ENCODE measurements around the gene CEP20.
A peak's percentile ranks its signal among the peaks of the same experiment; 100 is the strongest.

Gene CEP20

DNA sequence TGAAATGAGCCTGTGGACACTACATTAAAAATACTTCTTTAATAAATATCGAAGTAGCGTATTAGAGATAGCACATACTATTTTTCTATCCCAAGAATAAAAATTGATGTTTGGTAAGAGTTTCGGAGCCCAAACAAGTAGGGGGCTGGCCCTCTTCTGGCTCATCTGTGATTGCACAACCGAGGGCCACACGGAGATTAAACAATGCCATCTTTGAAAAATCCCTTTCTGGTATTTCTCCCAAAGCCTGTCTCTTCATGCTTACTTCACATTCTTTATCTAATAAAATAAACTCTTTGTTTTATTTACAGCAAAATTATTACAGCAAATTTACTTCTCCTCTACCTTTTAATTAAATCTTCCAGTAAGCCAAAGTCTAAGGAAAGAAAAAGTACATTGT, 22.0 kb downstream of the CEP20 start:
- H3K4me1 Mint-ChIP-seq: no peaks in the 10 kb centered on the region
- no peak overlapping the region for H3K4me3 Mint-ChIP-seq
- H3K9me3 Mint-ChIP-seq: no peaks in the 10 kb centered on the region
- DNase-seq (ENCODE audit: low spot score in 2 of 2): no peak
- no peak overlapping the region for H3K27ac Mint-ChIP-seq (ENCODE audit: low read depth)
- ATAC-seq (replicated peaks; ENCODE audit: extremely low read depth, poor library complexity, severe bottlenecking): no peak
- H3K27me3 Mint-ChIP-seq: no peaks in the 10 kb centered on the region
- peaks cover 41% of the 10 kb centered on the region for H3K36me3 Mint-ChIP-seq (ENCODE audit: insufficient read depth)

DNA sequence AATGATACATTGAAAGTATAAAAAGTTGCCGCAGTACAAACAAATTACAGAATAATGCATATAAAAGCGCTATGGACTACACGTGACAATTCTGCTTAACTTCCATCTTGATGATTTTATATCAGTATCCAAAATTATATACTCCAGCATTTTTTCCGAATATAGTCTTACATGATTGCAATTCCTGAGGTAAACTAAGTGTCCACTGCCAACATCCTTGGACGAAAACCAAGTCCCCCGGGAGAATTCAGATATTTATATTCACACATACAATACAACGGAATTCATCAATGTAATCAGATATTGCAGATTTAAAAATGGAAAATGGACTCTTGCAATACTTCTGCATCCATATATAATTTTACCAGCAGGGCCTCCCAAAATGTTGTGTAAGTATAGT, 22.7 kb downstream of the CEP20 start:
- DNase-seq (ENCODE audit: low spot score in 2 of 2) (no peak), ATAC-seq (replicated peaks; ENCODE audit: extremely low read depth, poor library complexity, severe bottlenecking) (no peak)
- Mint-ChIP-seq H3K36me3 (ENCODE audit: insufficient read depth) (peaks cover 36% of the 10 kb centered on the region), H3K9me3 (no peaks in the 10 kb centered on the region), H3K27ac (ENCODE audit: low read depth) (no peak overlapping the region), H3K27me3 (no peaks in the 10 kb centered on the region), H3K4me1 (no peaks in the 10 kb centered on the region), H3K4me3 (no peak overlapping the region)

DNA sequence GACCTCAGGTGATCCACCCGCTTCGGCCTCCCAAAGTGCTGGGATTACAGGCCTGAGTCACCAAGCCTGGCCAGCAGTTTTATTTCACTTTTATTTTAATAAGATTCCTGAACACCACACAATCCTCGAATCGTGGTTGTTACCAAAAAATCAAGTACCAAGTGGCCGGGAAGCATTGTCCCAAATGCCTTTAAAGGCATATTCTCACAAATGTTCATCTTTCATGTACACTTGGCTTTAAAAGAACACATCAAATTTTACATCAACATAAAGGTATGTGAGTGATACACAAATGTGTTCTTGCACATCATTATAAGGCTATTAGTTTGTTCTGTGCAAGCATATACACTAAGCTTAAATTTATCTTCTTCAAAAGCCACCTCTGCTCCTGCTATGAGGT, 23.5 kb downstream of the CEP20 start:
- Mint-ChIP-seq H3K27me3 (no peaks in the 10 kb centered on the region), H3K4me1 (no peaks in the 10 kb centered on the region), H3K27ac (ENCODE audit: low read depth) (no peak overlapping the region), H3K9me3 (no peaks in the 10 kb centered on the region), H3K36me3 (ENCODE audit: insufficient read depth) (peaks cover 28% of the 10 kb centered on the region), H3K4me3 (no peak overlapping the region)
- DNase-seq (ENCODE audit: low spot score in 2 of 2): no peak
- no peak for ATAC-seq (replicated peaks; ENCODE audit: extremely low read depth, poor library complexity, severe bottlenecking)

DNA sequence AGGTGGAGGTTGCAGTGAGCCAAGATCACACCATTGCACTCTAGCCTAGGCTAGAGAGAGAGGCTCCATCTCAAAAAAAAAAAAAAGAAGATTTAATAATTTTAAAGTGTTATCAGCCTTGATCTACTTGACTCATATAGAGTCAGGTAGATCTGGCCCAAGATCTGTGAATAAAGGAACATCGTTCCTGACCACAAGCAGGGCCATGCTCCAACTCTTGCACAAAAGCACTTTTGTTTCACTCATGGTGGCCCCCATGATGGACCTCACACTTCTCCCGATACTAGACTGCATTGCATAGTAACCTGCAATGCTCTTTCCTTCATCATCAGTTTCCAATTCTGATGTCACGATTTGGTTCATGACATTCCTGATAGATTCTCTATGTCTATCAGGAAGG, 26.4 kb downstream of the CEP20 start:
- no peak overlapping the region for H3K27ac Mint-ChIP-seq (ENCODE audit: low read depth)
- H3K27me3 Mint-ChIP-seq: peaks cover 19% of the 10 kb centered on the region
- DNase-seq (ENCODE audit: low spot score in 2 of 2) (no peak), ATAC-seq (replicated peaks; ENCODE audit: extremely low read depth, poor library complexity, severe bottlenecking) (no peak)
- peaks cover 10% of the 10 kb centered on the region for H3K36me3 Mint-ChIP-seq (ENCODE audit: insufficient read depth)
- peaks cover 6% of the 10 kb centered on the region for H3K4me1 Mint-ChIP-seq
- no peaks in the 10 kb centered on the region for H3K9me3 Mint-ChIP-seq
- no peak overlapping the region for H3K4me3 Mint-ChIP-seq

- Mint-ChIP-seq H3K4me1 (peaks cover 6% of the 10 kb centered on the region), H3K27me3 (peaks cover 42% of the 10 kb centered on the region), H3K4me3 (no peak overlapping the region), H3K36me3 (ENCODE audit: insufficient read depth) (no peaks in the 10 kb centered on the region), H3K27ac (ENCODE audit: low read depth) (no peak overlapping the region), H3K9me3 (no peaks in the 10 kb centered on the region)
- ATAC-seq (replicated peaks; ENCODE audit: extremely low read depth, poor library complexity, severe bottlenecking) (no peak), DNase-seq (ENCODE audit: low spot score in 2 of 2) (no peak)
Measured at GRCh38 chr16:15858921-15859668, 29.3 kb downstream of the CEP20 start.

- H3K27me3 Mint-ChIP-seq: peaks cover 52% of the 10 kb centered on the region
- H3K4me1 Mint-ChIP-seq: peaks cover 6% of the 10 kb centered on the region
- no peak overlapping the region for H3K27ac Mint-ChIP-seq (ENCODE audit: low read depth)
- no peaks in the 10 kb centered on the region for H3K9me3 Mint-ChIP-seq
- ATAC-seq (replicated peaks; ENCODE audit: extremely low read depth, poor library complexity, severe bottlenecking): no peak
- peak overlapping the region; percentile 39 for H3K4me3 Mint-ChIP-seq
- H3K36me3 Mint-ChIP-seq (ENCODE audit: insufficient read depth): no peaks in the 10 kb centered on the region
- no peak for DNase-seq (ENCODE audit: low spot score in 2 of 2)
Measured at GRCh38 chr16:15857724-15858560, 30.5 kb downstream of the CEP20 start.

DNA sequence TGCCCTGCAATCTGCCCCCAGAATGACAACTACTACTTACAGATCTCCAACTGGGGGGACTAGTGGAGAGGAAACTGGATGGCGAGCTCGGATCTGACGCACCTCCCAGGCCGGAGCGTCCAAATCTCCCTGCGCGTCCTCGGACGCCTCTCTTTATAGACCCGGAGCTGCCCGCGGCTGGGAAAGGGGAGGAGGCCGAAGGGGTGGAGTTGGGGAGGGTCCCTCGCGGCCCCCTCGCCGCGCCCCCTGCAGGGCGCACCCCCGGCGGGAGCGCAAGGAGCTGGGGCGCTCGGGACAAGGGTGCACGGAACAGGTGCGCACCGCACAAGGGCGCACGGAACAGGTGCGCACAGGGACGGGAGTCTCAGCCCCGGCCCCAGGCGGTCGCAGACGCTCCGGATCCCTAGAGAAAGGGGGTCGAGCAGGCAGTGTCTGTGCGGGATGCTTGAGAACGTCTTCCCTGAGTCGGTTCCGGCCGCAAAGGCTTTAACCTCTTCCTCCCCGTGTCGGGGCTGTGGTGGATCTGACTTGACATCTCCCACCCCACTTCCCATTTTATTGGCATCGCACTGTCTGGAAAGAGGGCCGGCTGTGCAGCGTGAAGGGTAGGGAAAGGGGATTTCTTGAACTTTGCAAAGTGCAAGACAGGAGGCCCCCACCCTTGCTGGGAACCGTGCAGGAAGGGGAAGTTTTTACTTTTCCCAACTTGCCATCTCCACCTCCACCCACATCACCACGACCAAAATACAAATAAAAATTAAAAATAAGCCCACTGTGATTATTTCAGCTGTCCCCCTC, 31.3 kb downstream of the CEP20 start, which contains the start of gene MYH11:
MYH11 (minus strand) TSS at position 128 of the 798 bp plus-strand sequence. CDS start 18,776 bp downstream, outside the sequence.
- Mint-ChIP-seq H3K27me3 (peaks cover 53% of the 10 kb centered on the region), H3K4me3 (peak within 1 kb of the TSS; percentile 39), H3K27ac (ENCODE audit: low read depth) (no peak within 1 kb of the TSS), H3K36me3 (ENCODE audit: insufficient read depth) (no peaks in the 10 kb centered on the region), H3K9me3 (no peaks in the 10 kb centered on the region), H3K4me1 (peaks cover 6% of the 10 kb centered on the region)
- ATAC-seq (replicated peaks; ENCODE audit: extremely low read depth, poor library complexity, severe bottlenecking) (no peak), DNase-seq (ENCODE audit: low spot score in 2 of 2) (no peak)

- no peak overlapping the region for H3K27ac Mint-ChIP-seq (ENCODE audit: low read depth)
- DNase-seq (ENCODE audit: low spot score in 2 of 2) (no peak), ATAC-seq (replicated peaks; ENCODE audit: extremely low read depth, poor library complexity, severe bottlenecking) (no peak)
- H3K27me3 Mint-ChIP-seq: peaks cover 53% of the 10 kb centered on the region
- H3K4me1 Mint-ChIP-seq: peaks cover 6% of the 10 kb centered on the region
- no peaks in the 10 kb centered on the region for H3K36me3 Mint-ChIP-seq (ENCODE audit: insufficient read depth)
- H3K9me3 Mint-ChIP-seq: no peaks in the 10 kb centered on the region
- no peak overlapping the region for H3K4me3 Mint-ChIP-seq
Measured at GRCh38 chr16:15856182-15856581, 32.2 kb downstream of the CEP20 start.

DNA sequence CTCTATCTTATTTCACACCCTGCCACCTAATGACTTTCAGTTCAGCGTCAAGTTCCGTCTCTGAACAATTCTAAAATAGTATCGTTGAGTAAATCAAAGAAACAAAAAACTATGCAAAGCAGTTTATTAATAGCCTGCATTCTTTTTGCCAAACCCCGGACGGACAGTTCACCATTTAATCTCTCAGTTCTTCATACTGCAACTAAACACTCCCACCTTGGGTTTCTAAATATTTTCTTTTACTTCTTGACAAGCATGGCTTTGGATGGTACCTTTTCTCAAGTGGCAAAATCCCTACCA, 32.7 kb downstream of the CEP20 start:
- H3K27ac Mint-ChIP-seq (ENCODE audit: low read depth): no peak overlapping the region
- H3K4me3 Mint-ChIP-seq: no peak overlapping the region
- no peaks in the 10 kb centered on the region for H3K36me3 Mint-ChIP-seq (ENCODE audit: insufficient read depth)
- no peak for ATAC-seq (replicated peaks; ENCODE audit: extremely low read depth, poor library complexity, severe bottlenecking)
- H3K27me3 Mint-ChIP-seq: peaks cover 53% of the 10 kb centered on the region
- H3K4me1 Mint-ChIP-seq: peaks cover 6% of the 10 kb centered on the region
- DNase-seq (ENCODE audit: low spot score in 2 of 2): no peak
- H3K9me3 Mint-ChIP-seq: no peaks in the 10 kb centered on the region

GRCh38 chr16:15854906-15855703, 33.3 kb downstream of the CEP20 start:
- DNase-seq (ENCODE audit: low spot score in 2 of 2) (no peak), ATAC-seq (replicated peaks; ENCODE audit: extremely low read depth, poor library complexity, severe bottlenecking) (no peak)
- H3K4me3 Mint-ChIP-seq: no peak overlapping the region
- peaks cover 6% of the 10 kb centered on the region for H3K4me1 Mint-ChIP-seq
- no peak overlapping the region for H3K27ac Mint-ChIP-seq (ENCODE audit: low read depth)
- no peaks in the 10 kb centered on the region for H3K36me3 Mint-ChIP-seq (ENCODE audit: insufficient read depth)
- H3K9me3 Mint-ChIP-seq: no peaks in the 10 kb centered on the region
- peaks cover 53% of the 10 kb centered on the region for H3K27me3 Mint-ChIP-seq

- DNase-seq (ENCODE audit: low spot score in 2 of 2) (no peak), ATAC-seq (replicated peaks; ENCODE audit: extremely low read depth, poor library complexity, severe bottlenecking) (no peak)
- Mint-ChIP-seq H3K9me3 (no peaks in the 10 kb centered on the region), H3K27ac (ENCODE audit: low read depth) (no peak overlapping the region), H3K4me1 (peaks cover 6% of the 10 kb centered on the region), H3K4me3 (no peak overlapping the region), H3K27me3 (peaks cover 50% of the 10 kb centered on the region), H3K36me3 (ENCODE audit: insufficient read depth) (no peaks in the 10 kb centered on the region)
Measured at GRCh38 chr16:15854061-15854460, 34.3 kb downstream of the CEP20 start.

- Mint-ChIP-seq H3K9me3 (no peaks in the 10 kb centered on the region), H3K36me3 (ENCODE audit: insufficient read depth) (no peaks in the 10 kb centered on the region), H3K4me1 (peaks cover 5% of the 10 kb centered on the region), H3K27ac (ENCODE audit: low read depth) (no peak overlapping the region), H3K27me3 (peaks cover 44% of the 10 kb centered on the region), H3K4me3 (no peak overlapping the region)
- ATAC-seq (replicated peaks; ENCODE audit: extremely low read depth, poor library complexity, severe bottlenecking): no peak
- DNase-seq (ENCODE audit: low spot score in 2 of 2): no peak
Measured at GRCh38 chr16:15853021-15853420, 35.4 kb downstream of the CEP20 start.
